SIG-M5 treated with dmso at 0.1 percent for 504 hours (cell line): Measurements from ENCODE around the gene SLC25A23.
A peak's percentile ranks its signal among the peaks of the same experiment; 100 is the strongest.
"Not testable (repeated sequence)": the region's sequence is repeated elsewhere in the genome, so short reads cannot be mapped to it uniquely, and the experiment has no call there.

Experiments used
- DNase-seq: peaks from one replicate; lab custom pipeline; 2025; ENCODE audit not compliant: unreplicated experiment; lab: John Stamatoyannopoulos, UW

The SLC25A23 gene

GRCh38 chr19:6457958-6458694 lies 1.5 kb downstream of the SLC25A23 start:
- DNase-seq = no peak

DNA sequence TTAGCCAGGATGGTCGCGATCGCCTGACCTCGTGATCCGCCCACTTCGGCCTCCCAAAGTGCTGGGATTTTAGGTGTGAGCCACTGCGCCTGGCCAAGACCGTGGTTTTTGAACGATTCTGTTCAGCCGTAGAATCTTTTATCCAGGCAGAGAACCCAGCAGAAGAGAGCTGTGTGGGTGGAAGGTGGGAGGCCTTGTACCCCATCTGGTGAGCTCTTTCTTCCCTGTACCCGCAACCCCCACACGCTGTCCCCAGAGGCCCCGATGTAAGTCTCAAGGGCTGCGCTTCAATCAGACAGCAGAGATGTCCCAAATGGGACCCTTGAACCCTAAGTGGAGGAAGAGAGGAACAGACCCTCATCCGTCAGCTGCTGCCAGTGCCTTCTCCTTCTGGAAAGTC lies 3.7 kb downstream of the SLC25A23 start:
- no peak for DNase-seq

DNA sequence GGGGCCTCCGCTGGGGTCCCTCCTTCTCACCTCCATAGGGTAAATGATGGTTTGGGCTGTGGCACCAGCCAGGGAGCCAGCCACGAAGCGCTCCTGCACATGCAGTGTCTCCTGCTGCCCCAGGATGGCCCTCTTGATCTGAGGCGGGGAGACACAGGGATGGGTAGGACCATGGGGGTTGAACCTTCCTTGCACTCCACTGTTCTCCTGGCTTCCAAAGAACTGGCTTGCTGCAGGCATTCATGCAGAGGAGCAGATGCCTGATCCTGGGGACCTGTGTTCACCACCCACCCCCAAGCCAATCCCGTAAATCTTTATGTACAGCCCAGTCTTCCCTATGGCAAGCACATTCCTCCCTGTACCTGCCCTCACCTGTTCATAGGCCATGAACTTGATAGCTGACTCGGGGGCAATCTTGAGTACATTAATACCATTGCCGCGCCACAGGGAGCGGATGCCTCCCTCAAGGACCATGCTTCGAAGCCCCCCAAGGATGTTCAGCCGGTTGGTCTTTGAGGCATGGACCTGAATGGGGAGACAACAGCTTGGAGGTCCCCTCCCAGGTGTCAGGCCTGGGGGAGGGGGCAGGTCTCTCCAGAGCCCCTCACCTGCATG lies 5.5 kb downstream of the SLC25A23 start:
- no peak for DNase-seq

GRCh38 chr19:6452899-6453298 lies 6.7 kb downstream of the SLC25A23 start:
- DNase-seq = no peak

- no peak for DNase-seq
Observed at GRCh38 chr19:6452223-6452614, 7.4 kb downstream of the SLC25A23 start.

GRCh38 chr19:6451583-6452222 lies 7.9 kb downstream of the SLC25A23 start:
- no peak for DNase-seq

DNA sequence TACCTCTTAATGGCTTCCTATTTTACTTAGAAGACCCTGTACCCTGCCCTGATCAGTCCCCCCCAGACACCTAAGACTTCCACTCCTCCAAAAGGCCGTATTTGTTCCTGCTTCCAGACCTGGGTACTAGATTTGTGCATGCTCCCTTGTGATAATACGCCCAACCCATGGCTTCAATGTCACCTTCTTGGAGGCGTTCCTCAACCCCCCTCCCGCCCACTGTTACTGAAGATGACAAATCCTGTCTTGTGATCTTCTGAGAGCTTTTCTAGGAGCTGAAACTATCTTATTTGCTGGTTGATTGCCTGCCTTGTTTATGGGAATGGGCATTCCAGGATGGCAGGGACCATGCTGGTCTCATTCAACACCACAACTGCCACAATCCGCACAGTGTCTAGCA lies 9.4 kb downstream of the SLC25A23 start:
- DNase-seq = no peak

DNA sequence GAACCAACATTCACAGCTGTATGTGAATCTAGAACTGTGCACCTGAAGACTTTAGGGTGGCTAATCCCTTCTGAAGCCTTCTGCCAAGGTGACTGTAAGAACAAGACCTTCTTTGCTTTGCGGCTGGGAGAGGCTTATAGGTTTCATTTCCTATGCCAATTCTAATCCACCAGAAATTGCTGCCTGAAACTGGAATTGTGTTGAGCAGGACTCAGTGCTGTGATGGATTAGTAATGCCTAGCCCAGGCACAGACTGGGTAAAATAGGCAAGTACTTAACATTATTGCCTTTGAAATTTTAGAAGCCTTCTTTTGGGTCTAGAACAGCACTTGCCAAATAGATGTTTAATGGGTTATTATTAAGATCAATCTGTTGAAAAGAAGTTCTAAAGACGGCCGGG lies 11.5 kb downstream of the SLC25A23 start:
- no peak for DNase-seq

DNA sequence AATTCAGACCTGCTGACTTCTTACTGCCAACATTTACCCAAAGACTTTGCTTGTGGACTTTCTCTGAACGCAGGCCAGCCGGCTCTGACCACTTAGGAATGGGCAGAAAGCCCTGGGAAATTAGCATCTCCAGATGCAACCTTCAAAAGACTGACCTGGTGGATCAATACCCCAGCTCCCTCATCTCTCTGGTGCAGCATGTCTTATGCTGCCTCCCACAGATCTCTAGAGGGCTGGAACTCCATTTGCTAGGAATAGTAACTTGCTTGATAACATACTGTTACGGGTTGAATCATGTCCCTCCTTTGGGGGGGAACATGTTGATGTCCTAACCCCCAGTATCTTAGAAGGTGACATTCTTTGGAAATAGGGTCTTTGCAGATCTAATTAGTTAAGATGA lies 13.1 kb downstream of the SLC25A23 start:
- DNase-seq = no peak

- DNase-seq = no peak
Observed at GRCh38 chr19:6443986-6444385, 15.6 kb downstream of the SLC25A23 start.

GRCh38 chr19:6442087-6442688 lies 17.4 kb downstream of the SLC25A23 start:
- no peak for DNase-seq

DNA sequence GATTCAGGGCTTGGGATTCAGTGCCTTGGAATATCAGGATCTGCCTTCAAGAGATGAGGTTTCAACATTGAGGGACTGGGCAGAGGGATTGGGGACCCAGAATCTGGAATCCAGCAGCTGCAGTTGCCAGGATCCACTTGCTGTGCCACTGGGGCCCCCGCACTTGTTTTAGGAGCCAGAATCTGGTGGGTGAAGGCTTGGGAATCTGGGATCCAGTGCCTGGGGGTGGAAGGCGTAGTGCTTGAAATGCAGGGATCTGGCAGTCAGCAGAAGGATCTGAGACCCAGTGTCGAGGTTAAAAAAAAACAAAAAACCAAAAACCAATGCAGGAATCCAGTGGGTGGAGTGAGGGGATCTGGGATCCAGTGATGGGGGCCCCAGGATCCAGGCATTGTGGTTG lies 18.7 kb downstream of the SLC25A23 start:
- no peak for DNase-seq

GRCh38 chr19:6439743-6440142 lies 19.8 kb downstream of the SLC25A23 start:
- DNase-seq = no peak

DNA sequence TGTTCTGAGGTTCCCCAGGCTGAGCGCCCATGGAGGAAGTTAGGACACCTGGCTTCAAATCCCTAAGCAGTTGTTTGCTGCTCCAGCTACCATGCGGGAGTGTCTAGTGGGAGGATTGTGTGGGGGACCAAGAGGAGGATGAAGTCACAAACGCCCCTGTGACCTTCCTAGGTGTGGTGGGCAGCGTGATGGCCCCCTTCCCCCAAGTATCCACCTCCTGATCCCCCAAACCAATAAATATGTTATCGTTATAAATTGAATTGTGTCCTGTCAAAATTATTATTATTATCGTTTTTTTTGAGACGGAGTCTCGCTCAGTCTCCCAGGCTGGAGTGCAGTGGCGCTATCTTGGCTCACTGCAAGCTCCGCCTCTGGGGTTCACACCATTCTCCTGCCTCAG lies 25.9 kb downstream of the SLC25A23 start, which contains the start of gene SLC25A41:
SLC25A41 (minus strand) TSS at position 101 of the 400 bp plus-strand sequence; CDS start at position 31, 70 bp downstream.
- no peak for DNase-seq

- no peak for DNase-seq
Observed at GRCh38 chr19:6433165-6433564, 26.4 kb downstream of the SLC25A23 start.

DNA sequence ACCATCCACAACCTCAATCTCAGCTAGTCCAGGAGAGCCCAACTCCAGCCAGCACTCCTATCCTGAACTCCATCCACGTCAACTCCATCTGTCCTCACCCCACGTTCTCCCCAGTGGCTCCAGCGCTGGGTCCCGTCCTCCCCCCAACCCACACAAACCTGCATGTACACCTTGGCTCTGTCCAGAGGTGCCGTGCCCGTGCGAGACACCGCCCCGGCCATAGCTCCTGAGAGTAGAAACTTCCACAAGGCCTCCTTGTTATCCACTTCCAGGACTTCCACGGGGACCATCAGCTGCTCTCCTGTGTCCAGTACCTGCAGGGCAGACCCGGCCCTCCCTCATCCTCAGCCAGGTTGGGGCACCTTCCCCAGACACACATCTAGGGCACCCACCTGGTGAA lies 27.7 kb downstream of the SLC25A23 start:
- no peak for DNase-seq

DNA sequence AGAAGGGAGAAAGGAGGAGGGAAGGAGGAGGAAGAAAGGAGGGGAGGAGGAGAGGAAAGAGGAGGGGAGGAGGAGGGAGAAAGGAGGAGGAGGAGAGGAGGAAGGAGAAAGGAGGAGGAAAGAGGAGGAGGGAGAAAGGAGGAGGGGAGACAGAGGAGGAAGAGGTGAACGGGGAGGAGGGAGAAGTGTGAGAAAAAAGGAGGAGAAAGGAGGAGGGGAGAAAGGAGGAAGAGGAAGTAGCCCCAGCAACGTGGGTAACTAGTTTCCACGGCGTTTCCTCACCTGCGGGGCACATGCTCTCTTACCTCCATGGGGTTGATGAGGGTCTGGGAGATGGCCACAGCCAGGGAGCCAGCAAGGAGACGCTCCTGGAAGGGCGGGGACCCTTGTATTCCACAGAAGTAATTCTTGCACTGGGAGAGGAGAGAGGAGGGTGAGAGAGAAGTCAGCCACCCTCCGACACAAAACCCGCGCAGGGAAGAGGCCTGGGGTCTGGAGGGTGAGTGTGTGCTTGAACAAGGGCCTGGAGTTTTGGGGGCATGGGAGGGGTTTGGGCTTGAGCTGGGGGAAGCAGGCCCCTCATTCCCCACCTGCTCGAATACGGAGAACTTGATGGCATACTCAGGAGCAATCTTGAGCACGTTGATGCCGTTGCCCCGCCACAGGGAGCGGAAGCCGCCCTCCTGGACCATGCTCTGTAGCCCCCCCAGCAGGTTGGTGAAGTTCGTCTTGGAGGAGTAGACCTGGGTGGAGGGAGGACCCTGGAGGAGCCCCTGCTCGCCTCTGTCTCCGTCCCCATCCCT lies 30.0 kb downstream of the SLC25A23 start:
- peak; percentile 60 for DNase-seq

DNA sequence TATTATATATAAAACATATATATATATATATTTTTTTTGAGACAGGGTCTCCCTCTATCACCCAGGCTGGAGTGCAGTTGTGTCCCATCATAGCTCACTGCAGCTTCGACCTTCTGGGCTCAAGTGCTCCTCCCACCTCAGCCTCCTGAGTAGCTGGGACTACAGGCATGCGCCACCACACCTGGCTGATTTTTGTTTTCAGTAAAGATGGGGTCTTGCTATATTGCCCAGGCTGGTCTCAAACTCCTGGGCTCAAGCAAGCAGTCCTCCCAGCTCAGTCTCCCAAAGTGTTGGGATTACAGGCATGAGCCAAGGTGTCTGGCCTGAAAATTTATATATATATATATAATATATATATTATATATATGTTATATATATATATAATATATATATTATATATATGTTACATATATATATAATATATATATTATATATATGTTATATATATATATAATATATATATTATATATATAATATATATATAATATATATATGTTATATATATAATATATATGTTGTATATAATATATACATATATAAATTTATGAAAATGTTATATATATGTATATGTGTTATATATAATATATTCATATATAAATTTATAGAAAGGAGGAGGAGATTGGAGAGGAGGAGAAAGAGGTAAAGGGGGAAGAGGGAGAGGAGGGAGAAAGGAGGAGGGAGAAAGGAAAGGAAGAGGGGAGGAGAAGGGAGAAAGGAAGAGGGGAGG lies 30.7 kb downstream of the SLC25A23 start:
- DNase-seq = not testable (repeated sequence)

DNA sequence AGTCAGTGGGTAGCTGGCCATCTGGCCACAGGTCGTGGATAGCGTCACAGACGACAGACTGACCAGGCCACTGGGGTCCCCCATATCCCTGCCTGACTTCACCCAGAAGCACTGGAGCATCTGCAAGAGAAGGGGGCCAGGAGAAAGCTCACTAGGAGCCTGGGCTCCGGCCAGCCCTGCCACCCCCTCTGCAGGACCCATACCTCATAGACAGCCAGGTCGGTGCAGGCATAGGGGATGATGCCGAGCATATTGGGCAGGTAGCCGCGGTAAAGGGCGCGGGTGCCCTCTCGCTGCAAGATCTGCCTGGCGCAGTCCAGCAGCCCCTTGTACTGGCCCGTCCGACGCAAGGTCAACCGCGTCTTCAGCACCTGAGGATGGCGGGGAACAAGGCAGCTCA lies 32.5 kb downstream of the SLC25A23 start:
- no peak for DNase-seq
